Panc1 (cell line): ENCODE data around the gene ABCC1.

Experiments used
- POLR2AphosphoS5 ChIP-seq: IDR thresholded peaks from 2 replicates; pipeline ENCODE4 v1.6.1; 2012; ENCODE audit warnings: mild to moderate bottlenecking, low read depth, low read length, moderate library complexity
- TCF7L2 ChIP-seq: IDR thresholded peaks from 2 replicates; pipeline ENCODE4 v1.6.1; 2011; ENCODE audit warnings: mild to moderate bottlenecking, low read depth, low read length, inconsistent platforms
- TF ChIP-seq, protein P1 (sequence below): fragments of 450-650 bp; IDR thresholded peaks from 2 replicates; pipeline ENCODE4 v1.5.1; 2017; ENCODE audit warnings: mild to moderate bottlenecking

DNA sequence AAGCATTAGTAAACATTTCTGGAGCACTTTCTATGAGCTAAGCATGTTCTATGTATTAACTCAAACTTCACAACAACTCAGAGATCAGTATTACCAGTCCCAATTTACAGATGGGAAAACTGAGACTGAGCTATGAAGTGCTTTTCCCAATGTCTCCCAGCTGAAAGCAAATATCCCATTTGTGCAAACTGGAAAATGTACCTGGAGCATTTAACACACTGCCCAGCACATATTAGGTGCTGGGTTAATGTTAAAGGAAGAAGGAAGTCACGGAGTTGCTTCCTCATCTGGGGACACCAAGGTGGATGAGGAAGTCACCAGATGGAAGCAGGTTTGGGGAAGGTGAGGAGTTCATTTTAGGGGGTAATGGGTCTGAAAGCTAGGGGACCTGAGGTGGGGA lies 207.8 kb downstream of the ABCC1 start:
- TF ChIP-seq POLR2AphosphoS5 (no peak), TCF7L2 (no peak)
- TF ChIP-seq, protein P1, sequence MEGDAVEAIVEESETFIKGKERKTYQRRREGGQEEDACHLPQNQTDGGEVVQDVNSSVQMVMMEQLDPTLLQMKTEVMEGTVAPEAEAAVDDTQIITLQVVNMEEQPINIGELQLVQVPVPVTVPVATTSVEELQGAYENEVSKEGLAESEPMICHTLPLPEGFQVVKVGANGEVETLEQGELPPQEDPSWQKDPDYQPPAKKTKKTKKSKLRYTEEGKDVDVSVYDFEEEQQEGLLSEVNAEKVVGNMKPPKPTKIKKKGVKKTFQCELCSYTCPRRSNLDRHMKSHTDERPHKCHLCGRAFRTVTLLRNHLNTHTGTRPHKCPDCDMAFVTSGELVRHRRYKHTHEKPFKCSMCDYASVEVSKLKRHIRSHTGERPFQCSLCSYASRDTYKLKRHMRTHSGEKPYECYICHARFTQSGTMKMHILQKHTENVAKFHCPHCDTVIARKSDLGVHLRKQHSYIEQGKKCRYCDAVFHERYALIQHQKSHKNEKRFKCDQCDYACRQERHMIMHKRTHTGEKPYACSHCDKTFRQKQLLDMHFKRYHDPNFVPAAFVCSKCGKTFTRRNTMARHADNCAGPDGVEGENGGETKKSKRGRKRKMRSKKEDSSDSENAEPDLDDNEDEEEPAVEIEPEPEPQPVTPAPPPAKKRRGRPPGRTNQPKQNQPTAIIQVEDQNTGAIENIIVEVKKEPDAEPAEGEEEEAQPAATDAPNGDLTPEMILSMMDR = no peak
